HG03060 (cell line): ENCODE results near the gene TMIE.

Source experiments
- ATAC-seq: cut with Tn5 transposase; IDR thresholded peaks from one replicate; pipeline ENCODE4 v1.9.1; 2021; ENCODE audit warnings: low read depth, moderate number of reproducible peaks; ENCODE audit not compliant: unreplicated experiment

The TMIE gene

GRCh38 chr3:46668591-46668990 is 32.6 kb upstream of the TMIE start:
- no peak for ATAC-seq

- no peak for ATAC-seq
These were observed 31.8 kb upstream of the TMIE start for GRCh38 chr3:46669191-46669999.

- no peak for ATAC-seq
These were observed 30.9 kb upstream of the TMIE start for GRCh38 chr3:46670000-46670890.

GRCh38 chr3:46670891-46671427 is 30.2 kb upstream of the TMIE start:
- no peak for ATAC-seq

- no peak for ATAC-seq
These were observed 29.4 kb upstream of the TMIE start for GRCh38 chr3:46671541-46672348.

GRCh38 chr3:46672349-46672695 is 28.9 kb upstream of the TMIE start:
- no peak for ATAC-seq

GRCh38 chr3:46673151-46674030 is 27.8 kb upstream of the TMIE start:
- no peak for ATAC-seq

- no peak for ATAC-seq
These were observed 27.0 kb upstream of the TMIE start for GRCh38 chr3:46674031-46674845.

GRCh38 chr3:46675426-46675825 is 25.8 kb upstream of the TMIE start:
- ATAC-seq, result no peak

GRCh38 chr3:46675843-46676567 is 25.2 kb upstream of the TMIE start:
- no peak for ATAC-seq

- ATAC-seq, result no peak
These were observed 24.4 kb upstream of the TMIE start for GRCh38 chr3:46676601-46677410.

- ATAC-seq, result no peak
These were observed 23.8 kb upstream of the TMIE start for GRCh38 chr3:46677411-46677726.

GRCh38 chr3:46678280-46678679 is 22.9 kb upstream of the TMIE start:
- no peak for ATAC-seq

GRCh38 chr3:46679681-46680080 is 21.5 kb upstream of the TMIE start:
- no peak for ATAC-seq

GRCh38 chr3:46680298-46680826 is 20.8 kb upstream of the TMIE start:
- no peak for ATAC-seq

GRCh38 chr3:46681387-46681786 is 19.8 kb upstream of the TMIE start:
- no peak for ATAC-seq

GRCh38 chr3:46681856-46682540 is 19.2 kb upstream of the TMIE start:
- no peak for ATAC-seq
